OCI-LY7 (cell line): Measurements from ENCODE around the gene KNG1. TPM values are rescaled to one million over a fixed set of nuclear protein-coding genes. Genes with fewer than 3 reads are reported as not detected.
"Not testable (repeated sequence)": the region's sequence is repeated elsewhere in the genome, so short reads cannot be mapped to it uniquely, and the experiment has no call there.

Experiments
- BruUV-seq: library from RNA; stranded (reverse); fragments of 400-500 nt; replicated peaks from 2 replicates; lab custom pipeline; 2021; lab: Mats Ljungman, UMichigan
- CTCF ChIA-PET: fragments of 300-600 bp; sonication (Branson Sonifier 250); formaldehyde crosslinking; loops from one replicate; lab custom pipeline; 2022; ENCODE audit warnings: antibody characterized with exemption; ENCODE audit not compliant: unreplicated experiment; lab: Charles Lee
- POLR2A ChIA-PET: fragments of 300-600 bp; sonication (Branson Sonifier 250); formaldehyde crosslinking; loops from one replicate; lab custom pipeline; 2022; ENCODE audit warnings: antibody characterized with exemption; lab: Charles Lee
- DNase-seq: peaks from one replicate; pipeline ENCODE4 v3.0.0-alpha.2; 2015; ENCODE audit warnings: low spot score
- H2AFZ ChIP-seq: fragments of 200-600 bp; sonication (generic), shearing (Covaris generic); 2 replicates; pipeline ENCODE4 v1.6.1; 2014; ENCODE audit warnings: mild to moderate bottlenecking, antibody characterized with exemption, low read length, moderate library complexity
- H3K27ac ChIP-seq: fragments of 200-600 bp; sonication (generic); 2 replicates; pipeline ENCODE4 v1.5.1; 2014; ENCODE audit warnings: mixed run types, low read depth, mild to moderate bottlenecking, moderate library complexity, low read length, inconsistent platforms; ENCODE audit not compliant: poor library complexity, severe bottlenecking
- H3K36me3 ChIP-seq: fragments of 200-600 bp; sonication (generic); 2 replicates; pipeline ENCODE4 v1.6.1; 2014; ENCODE audit warnings: mild to moderate bottlenecking, antibody characterized with exemption, low read length, moderate library complexity, mixed read lengths; ENCODE audit not compliant: insufficient read depth
- H3K4me1 ChIP-seq: fragments of 200-600 bp; sonication (generic); 2 replicates; pipeline ENCODE4 v1.5.1; 2014; ENCODE audit warnings: mild to moderate bottlenecking, low read length; ENCODE audit not compliant: insufficient read depth, poor library complexity, severe bottlenecking
- H3K4me2 ChIP-seq: fragments of 200-600 bp; sonication (generic); 2 replicates; pipeline ENCODE4 v1.6.1; 2014; ENCODE audit warnings: mild to moderate bottlenecking, low read length
- H3K4me3 ChIP-seq: fragments of 200-600 bp; sonication (generic); 2 replicates; pipeline ENCODE4 v1.5.1; 2014; ENCODE audit warnings: mild to moderate bottlenecking, low read depth, low read length; ENCODE audit not compliant: poor library complexity, severe bottlenecking
- H3K79me2 ChIP-seq: fragments of 200-600 bp; sonication (generic); 2 replicates; pipeline ENCODE4 v1.6.1; 2016; ENCODE audit warnings: low read depth, mild to moderate bottlenecking, low read length, moderate library complexity, mixed read lengths; ENCODE audit not compliant: insufficient read depth
- H3K9me2 ChIP-seq: fragments of 200-600 bp; sonication (generic); 2 replicates; pipeline ENCODE4 v1.6.1; 2016; ENCODE audit warnings: mild to moderate bottlenecking, low read length, mixed read lengths; ENCODE audit not compliant: insufficient read depth
- H3K9me3 ChIP-seq: fragments of 200-600 bp; sonication (generic); 2 replicates; pipeline ENCODE4 v1.6.1; 2014; ENCODE audit warnings: mild to moderate bottlenecking, mixed run types, low read length, mixed read lengths
- H4K20me1 ChIP-seq: fragments of 200-600 bp; sonication (generic); 2 replicates; pipeline ENCODE4 v1.6.1; 2014; ENCODE audit warnings: mild to moderate bottlenecking, antibody characterized with exemption, low read length, moderate library complexity, mixed read lengths; ENCODE audit not compliant: insufficient read depth
- EZH2phosphoT487 ChIP-seq: fragments of 200-600 bp; sonication (generic); IDR thresholded peaks from 2 replicates; pipeline ENCODE4 v1.6.1; 2018; ENCODE audit warnings: low read depth, borderline replicate concordance, mild to moderate bottlenecking, mixed run types, antibody characterized with exemption, low read length, moderate library complexity, mixed read lengths
- intact Hi-C: fragments of 100-400 bp; cut with micrococcal nuclease; formaldehyde crosslinking; loops from one replicate; pipeline ENCODE4 v1.10.0; 2022; ENCODE audit not compliant: unreplicated experiment
- total RNA-seq, 2 experiments: library from RNA; depleted of rRNA in 1 of 2; stranded (reverse); fragments of >200 nt in 1 of 2; shearing (Covaris generic) in 1 of 2; gene quantifications; 2 replicates each; pipeline ENCODE4 v1.2.3, GENCODE V29; 2014 to 2022
- TF ChIP-seq, protein P1 (sequence below): fragments of 200-600 bp; sonication (generic); conservative IDR thresholded peaks from 2 replicates; pipeline ENCODE4 v1.5.1; 2014; ENCODE audit warnings: mild to moderate bottlenecking, antibody characterized with exemption, low read length, moderate library complexity, mixed read lengths

The KNG1 gene
- total RNA-seq, 2 experiments from 2014 or later = not detected

DNA sequence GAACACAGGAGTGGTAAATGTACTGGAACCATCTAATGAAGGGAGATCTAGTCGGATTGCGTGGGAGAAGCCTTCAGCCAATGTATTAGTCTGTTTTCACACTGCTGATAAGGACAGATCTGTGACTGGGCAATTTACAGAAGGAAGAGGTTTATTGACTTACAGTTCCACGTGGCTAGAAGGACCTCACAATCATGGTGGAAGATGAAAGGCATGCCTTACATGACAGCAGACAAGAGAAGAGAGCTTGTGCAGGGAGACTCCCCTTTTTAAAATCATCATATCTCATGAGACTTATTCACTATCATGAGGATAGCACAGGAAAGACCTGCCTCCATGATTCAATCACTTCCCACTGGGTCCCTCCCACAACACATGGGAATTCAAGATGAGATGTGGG, 34.3 kb upstream of the KNG1 start:
- H4K20me1 ChIP-seq = no peaks in the 10 kb centered on the region
- TF ChIP-seq, protein P1, sequence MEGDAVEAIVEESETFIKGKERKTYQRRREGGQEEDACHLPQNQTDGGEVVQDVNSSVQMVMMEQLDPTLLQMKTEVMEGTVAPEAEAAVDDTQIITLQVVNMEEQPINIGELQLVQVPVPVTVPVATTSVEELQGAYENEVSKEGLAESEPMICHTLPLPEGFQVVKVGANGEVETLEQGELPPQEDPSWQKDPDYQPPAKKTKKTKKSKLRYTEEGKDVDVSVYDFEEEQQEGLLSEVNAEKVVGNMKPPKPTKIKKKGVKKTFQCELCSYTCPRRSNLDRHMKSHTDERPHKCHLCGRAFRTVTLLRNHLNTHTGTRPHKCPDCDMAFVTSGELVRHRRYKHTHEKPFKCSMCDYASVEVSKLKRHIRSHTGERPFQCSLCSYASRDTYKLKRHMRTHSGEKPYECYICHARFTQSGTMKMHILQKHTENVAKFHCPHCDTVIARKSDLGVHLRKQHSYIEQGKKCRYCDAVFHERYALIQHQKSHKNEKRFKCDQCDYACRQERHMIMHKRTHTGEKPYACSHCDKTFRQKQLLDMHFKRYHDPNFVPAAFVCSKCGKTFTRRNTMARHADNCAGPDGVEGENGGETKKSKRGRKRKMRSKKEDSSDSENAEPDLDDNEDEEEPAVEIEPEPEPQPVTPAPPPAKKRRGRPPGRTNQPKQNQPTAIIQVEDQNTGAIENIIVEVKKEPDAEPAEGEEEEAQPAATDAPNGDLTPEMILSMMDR = no peak
- TF ChIP-seq EZH2phosphoT487 = no peak
- POLR2A ChIA-PET = no interaction called here

DNA sequence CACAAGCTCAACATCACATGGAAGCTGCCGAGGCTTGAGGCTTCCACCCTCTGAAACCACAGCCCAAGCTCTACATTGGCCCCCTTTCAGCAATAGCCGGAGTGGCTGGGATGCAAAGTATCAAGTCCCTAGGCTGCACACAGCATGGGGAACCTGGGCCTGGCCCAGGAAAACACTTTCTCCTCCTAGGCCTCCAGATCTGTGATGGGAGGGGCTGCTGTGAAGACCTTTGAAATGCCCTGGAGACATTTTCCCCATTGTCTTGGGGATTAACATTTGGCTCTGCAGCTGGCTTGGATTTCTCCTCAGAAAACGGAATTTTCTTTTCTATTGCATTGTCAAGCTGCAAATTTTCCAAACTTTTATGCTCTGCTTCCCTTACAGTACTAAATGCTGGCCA, 33.2 kb upstream of the KNG1 start:
- no TSS peak for BruUV-seq
- H4K20me1 ChIP-seq = no peaks in the 10 kb centered on the region
- intact Hi-C loops = no loop called here

More for the DNA sequence above, 34.3 kb upstream of the KNG1 start:
- DNase-seq = no peak
- BruUV-seq = no TSS peak
- Histone ChIP-seq H3K27ac (no peak overlapping the region), H3K4me3 (no peak overlapping the region), H3K4me1 (no peaks in the 10 kb centered on the region), H2AFZ (no peak overlapping the region), H3K9me3 (0 out of 2 replicates have a peak, but pooled peaks cover 9% of the 10 kb centered on the region), H3K79me2 (no peaks in the 10 kb centered on the region), H3K36me3 (no peaks in the 10 kb centered on the region), H3K4me2 (no peak overlapping the region), H3K9me2 (no peaks in the 10 kb centered on the region)
- intact Hi-C loops = no loop called here
- CTCF ChIA-PET = no interaction called here

DNA sequence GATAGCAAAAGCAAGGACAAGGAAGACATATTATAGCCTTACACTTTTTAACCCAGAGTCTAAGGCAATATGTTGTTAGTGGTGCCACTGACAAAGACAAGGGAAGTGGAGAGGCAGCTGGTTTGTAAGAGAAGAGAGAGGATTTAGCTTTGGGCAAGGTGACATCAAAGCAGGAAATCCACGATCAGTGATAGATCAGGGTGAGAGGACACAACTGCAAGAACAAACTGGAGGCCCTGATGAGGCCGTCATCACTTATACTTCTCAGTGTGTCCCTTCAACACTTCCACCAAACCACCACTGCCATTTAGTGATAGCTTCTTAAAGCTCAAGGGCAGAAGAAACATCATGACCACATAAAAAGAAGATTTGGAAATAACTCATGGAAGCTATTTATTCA, 30.7 kb upstream of the KNG1 start:
- POLR2A ChIA-PET = interaction anchor here (0.6 to 0.7 kb wide), 2 partner anchors 633 to 700 kb away, joined by 3 to 4 read pairs; no protein-coding TSS in a partner anchor
- H3K9me3 ChIP-seq, H3K4me2 ChIP-seq, H3K4me1 ChIP-seq, intact Hi-C loops, H3K27ac ChIP-seq, H3K9me2 ChIP-seq, H2AFZ ChIP-seq, H3K36me3 ChIP-seq, H4K20me1 ChIP-seq, DNase-seq, H3K4me3 ChIP-seq, H3K79me2 ChIP-seq, BruUV-seq, CTCF ChIA-PET: not testable (repeated sequence)

More for the DNA sequence above, 33.2 kb upstream of the KNG1 start:
- DNase-seq = no peak
- H2AFZ ChIP-seq = no peak overlapping the region
- POLR2A ChIA-PET = no interaction called here
- 0 out of 2 replicates have a peak, but pooled peaks cover 9% of the 10 kb centered on the region for H3K9me3 ChIP-seq
- H3K4me1 ChIP-seq = no peaks in the 10 kb centered on the region
- H3K79me2 ChIP-seq = no peaks in the 10 kb centered on the region
- TF ChIP-seq EZH2phosphoT487 = no peak
- TF ChIP-seq, protein P1 = no peak
- no peaks in the 10 kb centered on the region for H3K36me3 ChIP-seq
- no peak overlapping the region for H3K27ac ChIP-seq
- CTCF ChIA-PET = no interaction called here
- no peak overlapping the region for H3K4me3 ChIP-seq
- H3K9me2 ChIP-seq = no peaks in the 10 kb centered on the region
- no peak overlapping the region for H3K4me2 ChIP-seq
